Fibroblast of lung (primary cell): ENCODE measurements around the gene TMEM184B.

Experiments
- EZH2 ChIP-seq: IDR thresholded peaks from 2 replicates; pipeline ENCODE4 v1.5.1; 2012; ENCODE audit warnings: low read length, control low read depth, mild to moderate bottlenecking; ENCODE audit errors: missing control alignments
- TF ChIP-seq, protein P1 (sequence below), 2 donors: IDR thresholded peaks in 1 of 2; conservative IDR thresholded peaks in 1 of 2; 1 replicate in 1 of 2; 2 replicates in 1 of 2; pipeline ENCODE4 v1.5.1; 2011 to 2012; ENCODE audit warnings: low read length in 2 of 2, control low read depth in 1 of 2, inconsistent platforms in 1 of 2, low read depth in 1 of 2, mild to moderate bottlenecking in 1 of 2

DNA sequence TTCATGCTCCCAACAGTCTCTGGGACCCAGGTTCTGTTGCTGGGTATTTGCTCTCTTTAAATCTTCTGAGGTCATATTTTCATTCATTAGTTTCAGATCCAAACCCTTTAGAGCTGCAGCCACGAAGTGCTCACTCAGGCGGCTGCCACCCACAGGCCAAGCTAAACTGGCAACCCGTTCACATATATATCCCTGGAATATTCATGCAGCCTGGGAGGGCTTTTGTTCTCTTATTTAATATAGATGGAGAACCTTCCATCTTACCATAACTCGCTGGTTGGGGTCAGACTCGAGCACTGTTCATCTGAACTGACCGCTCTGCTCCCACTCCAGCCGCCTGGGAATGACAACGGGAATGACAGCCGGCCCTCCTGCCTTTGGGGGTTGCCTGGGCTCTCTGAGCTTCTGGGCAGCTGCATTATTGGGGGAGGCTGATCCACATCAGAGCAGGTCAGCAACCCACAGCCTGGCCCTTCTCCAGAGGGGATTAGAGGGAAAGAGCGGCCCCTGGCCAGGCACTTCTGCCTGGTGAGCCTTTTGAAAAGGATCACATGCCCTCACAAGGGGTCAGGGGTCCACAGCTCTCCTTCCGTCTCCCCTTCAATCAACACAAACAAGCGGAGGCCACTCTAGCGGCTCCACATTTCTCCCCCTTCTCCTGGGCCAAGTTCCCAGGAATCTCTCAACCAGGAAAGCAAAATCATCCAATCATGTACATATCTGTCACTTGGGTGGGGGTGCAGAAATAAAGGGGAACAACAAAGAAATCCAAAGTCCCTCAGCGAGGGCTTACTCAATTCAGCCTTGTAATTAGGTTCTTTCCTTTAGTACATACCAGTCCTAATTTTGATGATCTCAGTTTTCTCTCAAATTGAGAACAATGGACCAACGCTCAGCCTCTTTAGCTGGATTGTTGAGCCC, 11.8 kb downstream of the TMEM184B start:
- TF ChIP-seq, protein P1, sequence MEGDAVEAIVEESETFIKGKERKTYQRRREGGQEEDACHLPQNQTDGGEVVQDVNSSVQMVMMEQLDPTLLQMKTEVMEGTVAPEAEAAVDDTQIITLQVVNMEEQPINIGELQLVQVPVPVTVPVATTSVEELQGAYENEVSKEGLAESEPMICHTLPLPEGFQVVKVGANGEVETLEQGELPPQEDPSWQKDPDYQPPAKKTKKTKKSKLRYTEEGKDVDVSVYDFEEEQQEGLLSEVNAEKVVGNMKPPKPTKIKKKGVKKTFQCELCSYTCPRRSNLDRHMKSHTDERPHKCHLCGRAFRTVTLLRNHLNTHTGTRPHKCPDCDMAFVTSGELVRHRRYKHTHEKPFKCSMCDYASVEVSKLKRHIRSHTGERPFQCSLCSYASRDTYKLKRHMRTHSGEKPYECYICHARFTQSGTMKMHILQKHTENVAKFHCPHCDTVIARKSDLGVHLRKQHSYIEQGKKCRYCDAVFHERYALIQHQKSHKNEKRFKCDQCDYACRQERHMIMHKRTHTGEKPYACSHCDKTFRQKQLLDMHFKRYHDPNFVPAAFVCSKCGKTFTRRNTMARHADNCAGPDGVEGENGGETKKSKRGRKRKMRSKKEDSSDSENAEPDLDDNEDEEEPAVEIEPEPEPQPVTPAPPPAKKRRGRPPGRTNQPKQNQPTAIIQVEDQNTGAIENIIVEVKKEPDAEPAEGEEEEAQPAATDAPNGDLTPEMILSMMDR (conservative IDR thresholded peaks at IDR 0.05 in 1 of 2, IDR thresholded peaks at IDR 0.05 in 1 of 2; ENCODE audit: low read depth in 1 of 2, low read length in 2 of 2), result peak; percentile 26 to 39
- TF ChIP-seq EZH2, result no peak
